Embryonic facial prominence (tissue), 1 donor: ENCODE data around the gene WNT3.
"Not testable (repeated sequence)": the region's sequence is repeated elsewhere in the genome, so short reads cannot be mapped to it uniquely, and the experiment has no call there.

Source experiments
- DNase-seq: peaks from one replicate; pipeline ENCODE4 v3.0.0-alpha.2; 2016; ENCODE audit errors: extremely low spot score

The WNT3 gene

DNA sequence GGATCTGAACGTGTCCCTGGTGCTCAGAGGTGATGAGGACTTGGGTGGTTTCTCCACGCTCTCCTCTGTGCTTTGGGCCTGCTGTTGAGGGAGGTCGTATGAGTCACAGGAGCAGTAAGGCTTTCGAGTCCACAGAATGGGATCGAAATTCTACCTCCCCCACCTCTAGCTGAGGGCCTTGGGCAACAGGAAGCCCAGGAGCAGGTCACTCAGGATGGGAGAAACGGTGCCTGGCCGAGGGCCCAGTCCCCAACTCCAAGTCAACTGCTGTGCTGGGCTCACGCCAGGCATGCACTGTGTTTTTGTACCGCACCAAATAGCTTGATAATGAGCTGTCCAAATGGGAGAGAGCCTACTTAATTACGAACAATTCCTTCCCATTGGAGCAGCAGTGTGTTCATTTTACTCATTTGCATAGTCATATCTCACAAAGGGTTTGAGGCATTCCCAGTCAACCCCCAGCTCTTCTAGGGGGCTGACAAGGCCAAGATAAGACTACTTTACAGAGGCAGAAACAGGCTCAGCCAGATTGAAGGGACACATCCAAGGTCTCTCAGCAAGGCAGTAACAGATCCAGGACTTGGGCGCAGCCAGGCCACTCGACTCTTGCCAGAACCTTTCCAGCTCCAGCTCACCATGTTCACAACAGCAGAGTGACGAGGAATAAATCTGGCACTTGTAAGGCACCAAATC, 53.6 kb downstream of the WNT3 start:
- DNase-seq, result no peak

- no peak for DNase-seq
These were observed 54.3 kb downstream of the WNT3 start for GRCh38 chr17:46764000-46764708.

GRCh38 chr17:46763416-46763815, 55.1 kb downstream of the WNT3 start:
- no peak for DNase-seq

DNA sequence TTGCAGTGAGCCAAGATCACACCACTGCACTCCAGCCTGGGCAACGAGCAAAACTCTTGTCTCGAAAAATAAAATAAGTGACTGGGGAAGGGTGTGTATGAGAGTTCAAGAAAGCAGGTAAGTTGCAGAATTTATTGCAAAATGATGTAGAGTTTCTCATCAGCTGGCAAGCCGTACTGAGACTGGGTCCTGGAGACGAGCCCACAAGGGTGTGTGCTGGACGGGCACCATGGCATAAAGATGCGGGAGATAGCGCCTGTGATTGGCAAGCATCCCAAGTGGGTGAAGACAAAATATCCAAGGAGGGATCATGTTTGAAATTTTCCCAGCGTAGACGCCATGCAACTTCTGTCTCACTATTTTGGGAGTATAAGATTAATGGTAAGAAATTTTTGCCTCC, 59.4 kb downstream of the WNT3 start:
- DNase-seq, result no peak

DNA sequence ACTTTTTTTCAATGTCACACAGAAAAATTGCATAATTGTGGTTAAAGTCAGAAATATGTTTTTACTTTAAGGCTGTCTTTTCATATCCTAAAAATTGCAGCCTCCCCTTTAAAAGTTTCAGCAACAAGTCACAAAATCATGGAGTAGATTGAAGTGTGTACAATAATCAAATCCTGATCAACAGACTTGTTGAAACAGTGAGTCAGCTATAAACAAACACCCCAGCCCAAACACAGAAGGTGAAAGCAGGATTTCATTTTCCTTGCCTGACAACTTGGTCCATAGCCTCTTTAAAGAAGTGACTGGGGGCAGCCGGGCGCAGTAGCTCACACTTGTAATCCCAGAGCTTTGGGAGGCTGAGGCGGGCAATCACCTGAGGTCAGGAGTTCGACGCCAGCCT, 59.9 kb downstream of the WNT3 start:
- DNase-seq, result no peak

DNA sequence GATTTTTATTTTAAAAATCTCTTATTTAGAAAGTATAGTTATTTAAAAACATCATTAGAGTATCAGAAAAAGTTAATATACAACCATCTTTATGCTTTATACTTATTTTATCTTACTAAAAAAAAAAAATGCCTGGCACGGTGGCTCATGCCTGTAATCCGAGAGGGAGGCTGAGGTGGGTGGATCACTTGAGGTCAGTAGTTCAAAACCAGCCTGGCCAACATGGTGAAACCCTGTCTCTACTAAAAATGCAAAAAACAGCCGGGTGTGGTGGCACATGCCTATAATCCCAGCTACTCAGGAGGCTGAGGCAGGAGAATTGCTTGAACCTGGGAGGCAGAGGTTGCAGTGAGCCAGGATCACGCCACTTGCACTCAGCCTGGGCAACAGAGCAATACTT, 60.9 kb downstream of the WNT3 start:
- DNase-seq, result not testable (repeated sequence)

DNA sequence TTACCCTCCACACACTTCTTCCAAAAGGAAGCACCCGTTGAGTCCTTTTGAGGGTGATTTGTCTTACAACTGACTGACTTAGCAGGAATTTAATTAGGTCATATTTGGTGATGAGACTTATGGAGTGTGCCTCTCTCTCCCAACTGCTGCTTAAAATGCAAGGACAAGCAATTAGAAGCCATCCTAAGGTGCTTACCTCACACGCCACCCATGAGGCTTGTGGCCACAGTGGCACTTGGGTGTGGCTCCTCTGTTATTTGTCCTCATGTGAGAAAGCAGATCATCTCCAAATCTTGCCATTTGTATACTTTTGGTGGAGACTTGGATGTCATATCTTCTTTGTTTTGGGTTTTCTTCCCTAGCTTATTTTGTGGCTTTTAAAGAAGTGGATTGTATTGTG, 61.6 kb downstream of the WNT3 start:
- no peak for DNase-seq

- no peak for DNase-seq
These were observed 62.3 kb downstream of the WNT3 start for GRCh38 chr17:46756081-46756735.

DNA sequence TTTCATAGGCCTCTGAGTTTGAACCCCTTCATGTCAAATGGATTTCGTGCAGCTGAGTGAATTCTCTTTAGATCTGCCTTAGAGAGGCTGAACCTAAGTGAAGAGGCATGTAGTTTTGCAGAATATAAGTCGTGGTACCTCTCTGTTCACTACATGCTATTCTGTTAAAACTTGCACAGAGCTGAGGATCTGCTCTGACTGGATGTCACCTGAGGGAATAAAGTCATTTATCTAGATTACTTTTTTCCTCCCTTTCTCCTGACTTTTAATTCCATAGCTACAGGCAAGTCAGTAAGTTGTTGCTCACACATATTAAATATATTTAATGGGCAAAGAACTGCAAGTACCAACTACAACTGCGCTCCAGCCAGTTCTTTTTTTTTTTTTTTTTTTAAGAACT, 64.7 kb downstream of the WNT3 start:
- no peak for DNase-seq

- DNase-seq, result no peak
These were observed 67.1 kb downstream of the WNT3 start for GRCh38 chr17:46751425-46751824.

DNA sequence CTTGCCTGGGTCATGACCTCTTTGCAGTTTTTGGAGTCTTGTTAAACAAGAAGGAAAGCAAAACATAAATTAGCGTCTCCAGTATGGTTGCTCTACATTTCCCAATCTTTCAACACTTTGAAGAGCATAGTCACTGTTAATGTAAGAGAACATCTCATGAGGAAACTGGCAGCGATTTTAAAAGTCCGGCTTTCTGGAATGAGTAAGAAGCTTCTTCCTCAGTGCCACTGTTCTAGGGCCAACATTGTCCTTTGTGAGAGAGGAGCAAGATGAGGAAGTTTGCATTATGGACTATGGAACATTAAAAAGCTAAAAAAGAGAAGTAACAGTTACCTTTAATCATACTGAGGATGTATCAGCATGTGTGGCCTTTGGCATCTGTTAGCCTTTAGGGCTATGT, 73.1 kb downstream of the WNT3 start:
- no peak for DNase-seq

DNA sequence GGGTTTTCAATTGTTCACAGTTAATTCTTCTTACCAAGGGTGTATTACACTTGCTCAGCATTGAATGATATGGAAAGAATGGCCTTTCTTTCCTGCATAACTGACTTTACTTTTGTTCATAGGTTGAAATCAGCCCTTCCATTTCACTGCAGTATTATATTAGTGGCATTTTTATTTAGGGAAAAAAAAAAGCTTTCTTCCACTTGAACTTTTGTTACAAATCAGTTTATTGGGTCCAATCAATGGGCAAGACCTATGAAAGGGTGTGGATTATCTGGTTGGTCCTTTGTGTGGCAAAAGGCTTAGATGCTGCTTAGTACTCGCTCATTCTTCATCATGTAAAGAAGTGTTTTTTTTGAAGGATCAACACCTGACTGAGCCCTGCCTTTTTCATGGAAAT, 74.1 kb downstream of the WNT3 start:
- DNase-seq, result no peak

- DNase-seq, result no peak
These were observed 75.8 kb downstream of the WNT3 start for GRCh38 chr17:46742565-46743270.

GRCh38 chr17:46741122-46741730, 77.3 kb downstream of the WNT3 start:
- no peak for DNase-seq

DNA sequence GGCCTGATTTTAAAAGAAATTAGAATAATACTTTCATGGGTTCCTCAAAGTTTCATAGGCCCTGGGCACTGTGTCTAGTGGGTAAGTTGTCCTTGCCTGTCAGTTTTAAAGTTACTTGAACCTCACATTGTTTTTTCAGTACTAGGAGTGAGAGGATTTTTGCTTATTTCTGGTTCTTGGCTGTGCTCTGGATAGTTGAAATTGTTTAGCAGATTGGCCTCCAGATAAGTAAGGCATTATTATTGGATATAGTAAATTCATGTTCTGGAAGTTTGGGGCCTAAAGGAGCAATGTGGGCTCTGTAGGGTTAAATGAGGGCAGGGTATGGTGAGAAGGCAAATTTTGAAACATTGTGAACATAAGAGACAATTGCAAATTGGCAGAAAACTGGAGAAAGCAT, 78.5 kb downstream of the WNT3 start:
- DNase-seq, result no peak

DNA sequence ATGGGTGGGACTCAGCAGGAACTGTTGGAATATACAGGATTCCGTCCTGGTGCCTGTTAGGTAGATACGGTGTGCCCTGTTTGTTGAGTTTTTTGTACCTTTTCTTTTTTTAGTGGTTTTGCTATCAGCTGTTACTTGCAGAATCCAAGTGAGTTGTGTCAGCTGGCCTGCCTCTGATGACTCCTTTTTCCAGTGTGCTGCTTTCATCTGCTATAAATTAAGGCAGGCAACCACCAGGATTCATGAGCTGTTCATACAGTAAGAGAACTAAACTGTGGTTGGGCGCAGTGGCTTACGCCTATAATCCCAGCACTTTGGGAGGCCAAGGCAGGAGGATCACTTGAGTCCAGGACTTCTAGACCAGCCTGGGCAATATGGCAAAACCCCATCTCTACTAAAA, 79.9 kb downstream of the WNT3 start:
- no peak for DNase-seq

DNA sequence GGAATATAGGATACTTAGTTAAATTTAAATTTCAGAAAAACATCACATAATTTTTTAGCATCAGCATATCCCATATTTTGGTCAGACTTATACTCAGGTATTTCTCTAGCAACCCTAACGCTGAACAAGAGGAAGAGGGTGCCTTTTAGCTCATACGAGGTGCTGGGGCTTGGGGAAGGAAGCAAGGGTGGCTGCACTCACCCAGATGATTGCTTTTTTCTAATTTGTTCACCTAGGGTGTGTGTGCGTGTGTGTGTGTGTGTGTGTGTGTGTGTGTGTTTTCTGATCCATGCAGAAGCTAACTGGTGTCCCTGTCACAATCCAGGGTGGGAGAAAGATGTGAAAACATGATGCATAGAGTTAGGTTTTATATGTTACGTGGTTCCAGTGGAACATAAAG, 81.2 kb downstream of the WNT3 start:
- no peak for DNase-seq

- no peak for DNase-seq
These were observed 82.4 kb downstream of the WNT3 start for GRCh38 chr17:46736100-46736499.

- DNase-seq, result no peak
These were observed 84.5 kb downstream of the WNT3 start for GRCh38 chr17:46733837-46734475.

DNA sequence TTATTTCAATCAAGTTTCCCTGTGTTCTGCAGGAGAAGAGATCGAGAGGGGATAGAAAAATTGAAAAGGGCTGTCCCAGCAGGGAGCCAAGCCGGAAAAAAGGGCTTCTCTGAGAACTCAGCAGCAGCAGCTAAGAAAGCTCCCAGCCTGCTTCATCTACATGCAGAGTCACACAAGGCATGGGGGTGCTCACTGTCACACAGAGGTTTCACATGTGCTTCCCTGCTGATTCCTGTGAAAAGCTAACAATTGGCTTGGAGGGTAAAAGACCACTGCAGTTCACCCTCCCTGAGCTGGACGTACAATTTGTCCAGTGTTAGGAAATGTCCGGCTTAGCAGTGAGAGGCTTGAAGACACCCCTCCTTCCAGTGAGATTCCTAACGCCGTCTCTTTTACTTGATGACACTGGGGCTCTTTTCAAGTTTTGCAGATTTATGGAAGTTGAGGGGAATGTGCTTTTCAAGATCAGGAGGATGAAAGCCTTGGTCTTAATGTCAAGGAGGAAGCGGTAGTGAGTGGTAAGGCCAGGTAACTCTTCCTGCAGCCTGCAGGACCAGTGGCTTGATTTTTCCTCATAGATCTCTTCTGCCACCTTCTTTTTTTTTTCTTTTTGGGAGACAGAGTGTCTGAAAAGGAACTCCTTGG, 85.6 kb downstream of the WNT3 start:
- DNase-seq, result no peak

- DNase-seq, result no peak
These were observed 86.3 kb downstream of the WNT3 start for GRCh38 chr17:46732160-46732559.
